ENCODE measurements around the gene KRTAP10-10. TPM values are rescaled to one million over a fixed set of nuclear protein-coding genes. Genes with fewer than 3 reads are reported as not detected.

The KRTAP10-10 gene
- total and polyA plus RNA-seq, 2 experiments from 2014 or later: not detected

DNA sequence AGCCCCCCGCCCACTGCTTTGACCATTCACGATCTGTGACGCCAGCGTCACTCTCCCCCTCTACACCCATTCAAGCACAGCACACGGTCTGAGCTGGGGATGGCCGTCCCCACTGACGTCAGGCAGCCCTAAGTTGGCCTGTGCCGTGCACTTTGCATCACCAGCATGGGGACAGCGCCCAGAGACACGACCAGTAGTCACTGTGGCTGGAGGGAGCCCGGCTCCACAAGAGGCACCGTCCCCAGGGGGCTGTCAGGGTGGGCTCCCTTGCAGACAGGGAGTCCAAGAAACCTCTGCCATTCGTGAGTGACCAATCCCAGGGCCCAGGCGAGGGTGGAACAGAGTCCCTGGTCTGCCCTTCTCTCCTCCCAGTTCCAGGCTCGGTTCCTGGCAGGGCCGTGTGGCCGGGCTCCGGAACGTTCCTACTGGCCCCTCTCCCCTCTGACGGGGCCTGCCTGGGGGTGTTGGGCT is 23.0 kb upstream of the KRTAP10-10 start:
- Histone ChIP-seq H3K79me2 (no peaks in the 10 kb centered on the region), H3K27me3 (no peaks in the 10 kb centered on the region), H3K9me3 (ENCODE audit: low read depth) (no peaks in the 10 kb centered on the region), H3K27ac (no peak overlapping the region), H3K4me1 (ENCODE audit: insufficient read depth) (no peaks in the 10 kb centered on the region), H2AFZ (no peak overlapping the region), H4K20me1 (ENCODE audit: insufficient read depth, poor library complexity, severe bottlenecking) (no peaks in the 10 kb centered on the region), H3K4me3 (no peak overlapping the region), H3K36me3 (replicated peaks; ENCODE audit: insufficient read depth, low read depth) (no peaks in the 10 kb centered on the region), H3K9me2 (replicated peaks; ENCODE audit: insufficient read depth) (no peaks in the 10 kb centered on the region), H3K4me2 (no peak overlapping the region)
- DNase-seq (ENCODE audit: low spot score): no peak
- TF ChIP-seq, protein P1, sequence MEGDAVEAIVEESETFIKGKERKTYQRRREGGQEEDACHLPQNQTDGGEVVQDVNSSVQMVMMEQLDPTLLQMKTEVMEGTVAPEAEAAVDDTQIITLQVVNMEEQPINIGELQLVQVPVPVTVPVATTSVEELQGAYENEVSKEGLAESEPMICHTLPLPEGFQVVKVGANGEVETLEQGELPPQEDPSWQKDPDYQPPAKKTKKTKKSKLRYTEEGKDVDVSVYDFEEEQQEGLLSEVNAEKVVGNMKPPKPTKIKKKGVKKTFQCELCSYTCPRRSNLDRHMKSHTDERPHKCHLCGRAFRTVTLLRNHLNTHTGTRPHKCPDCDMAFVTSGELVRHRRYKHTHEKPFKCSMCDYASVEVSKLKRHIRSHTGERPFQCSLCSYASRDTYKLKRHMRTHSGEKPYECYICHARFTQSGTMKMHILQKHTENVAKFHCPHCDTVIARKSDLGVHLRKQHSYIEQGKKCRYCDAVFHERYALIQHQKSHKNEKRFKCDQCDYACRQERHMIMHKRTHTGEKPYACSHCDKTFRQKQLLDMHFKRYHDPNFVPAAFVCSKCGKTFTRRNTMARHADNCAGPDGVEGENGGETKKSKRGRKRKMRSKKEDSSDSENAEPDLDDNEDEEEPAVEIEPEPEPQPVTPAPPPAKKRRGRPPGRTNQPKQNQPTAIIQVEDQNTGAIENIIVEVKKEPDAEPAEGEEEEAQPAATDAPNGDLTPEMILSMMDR (IDR thresholded peaks at IDR 0.05; ENCODE audit: poor library complexity): no peak
- no peak for TF ChIP-seq EZH2phosphoT487 (IDR thresholded peaks at IDR 0.05; ENCODE audit: low read depth, severe bottlenecking, unreplicated experiment)
- no peak for TF ChIP-seq EZH2 (IDR thresholded peaks at IDR 0.05; ENCODE audit: borderline replicate concordance)
- 91% methylated on average over 20 of the region's 20 CpGs for whole genome bisulfite sequencing (ENCODE audit: low lambda C conversion rate, missing lambda C conversion rate)

DNA sequence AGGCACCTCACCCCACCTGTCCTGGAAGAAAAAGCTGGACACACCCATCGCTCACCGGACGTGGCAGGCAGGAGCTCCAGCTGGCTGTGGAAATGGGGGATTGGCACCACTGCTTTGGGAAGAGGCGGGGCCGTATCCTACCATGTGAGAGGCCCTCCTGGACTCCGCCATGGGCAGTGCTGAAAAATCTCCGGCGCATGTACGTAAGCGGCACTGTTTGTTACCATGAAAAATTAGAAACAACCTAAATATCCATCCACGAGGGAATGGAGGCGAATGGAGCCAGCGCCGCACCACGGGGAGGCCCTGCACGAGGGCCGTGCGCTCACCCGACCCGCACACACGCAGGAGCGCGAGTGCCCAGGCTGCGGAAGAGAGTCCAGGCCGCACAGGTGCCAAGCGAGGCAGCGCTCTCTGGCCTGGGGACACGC is 22.2 kb upstream of the KRTAP10-10 start:
- Histone ChIP-seq H4K20me1 (ENCODE audit: insufficient read depth, poor library complexity, severe bottlenecking) (no peaks in the 10 kb centered on the region), H3K4me2 (no peak overlapping the region), H3K36me3 (replicated peaks; ENCODE audit: insufficient read depth, low read depth) (no peaks in the 10 kb centered on the region), H3K9me3 (ENCODE audit: low read depth) (no peaks in the 10 kb centered on the region), H3K4me1 (ENCODE audit: insufficient read depth) (no peaks in the 10 kb centered on the region), H3K27me3 (no peaks in the 10 kb centered on the region), H3K9me2 (replicated peaks; ENCODE audit: insufficient read depth) (no peaks in the 10 kb centered on the region), H3K27ac (no peak overlapping the region), H3K79me2 (no peaks in the 10 kb centered on the region), H2AFZ (no peak overlapping the region), H3K4me3 (no peak overlapping the region)
- TF ChIP-seq EZH2phosphoT487 (IDR thresholded peaks at IDR 0.05; ENCODE audit: low read depth, severe bottlenecking, unreplicated experiment): no peak
- TF ChIP-seq, protein P1 (IDR thresholded peaks at IDR 0.05; ENCODE audit: poor library complexity): no peak
- no peak for TF ChIP-seq EZH2 (IDR thresholded peaks at IDR 0.05; ENCODE audit: borderline replicate concordance)
- DNase-seq (ENCODE audit: low spot score): no peak
- WGBS (ENCODE audit: low lambda C conversion rate, missing lambda C conversion rate): 94% methylated on average over 28 of the region's 28 CpGs

DNA sequence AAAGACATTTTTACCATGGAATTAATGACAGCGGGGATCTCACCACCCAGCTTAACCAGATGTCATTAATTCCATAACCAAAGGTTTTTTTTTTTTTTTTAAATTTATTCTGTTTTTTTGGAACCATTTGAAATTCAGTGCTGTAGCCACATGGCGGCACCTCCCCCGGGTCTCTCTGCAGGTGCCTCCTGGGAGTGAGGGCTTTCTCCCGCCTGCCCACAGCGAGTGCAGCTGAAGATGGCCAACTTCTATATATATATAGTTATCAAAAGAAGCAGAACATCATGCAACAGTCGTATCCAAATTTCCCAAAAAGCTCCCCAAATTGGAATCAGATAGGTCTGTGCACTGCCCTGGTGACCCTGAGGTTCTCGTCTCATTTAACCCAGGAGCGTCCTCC is 21.7 kb upstream of the KRTAP10-10 start:
- Histone ChIP-seq H3K36me3 (replicated peaks; ENCODE audit: insufficient read depth, low read depth) (no peaks in the 10 kb centered on the region), H2AFZ (no peak overlapping the region), H3K4me2 (no peak overlapping the region), H4K20me1 (ENCODE audit: insufficient read depth, poor library complexity, severe bottlenecking) (no peaks in the 10 kb centered on the region), H3K27ac (no peak overlapping the region), H3K9me3 (ENCODE audit: low read depth) (no peaks in the 10 kb centered on the region), H3K27me3 (no peaks in the 10 kb centered on the region), H3K9me2 (replicated peaks; ENCODE audit: insufficient read depth) (no peaks in the 10 kb centered on the region), H3K4me1 (ENCODE audit: insufficient read depth) (no peaks in the 10 kb centered on the region), H3K79me2 (no peaks in the 10 kb centered on the region), H3K4me3 (no peak overlapping the region)
- no peak for DNase-seq (ENCODE audit: low spot score)
- no peak for TF ChIP-seq EZH2 (IDR thresholded peaks at IDR 0.05; ENCODE audit: borderline replicate concordance)
- 87% methylated on average over 8 of the region's 8 CpGs for WGBS (ENCODE audit: low lambda C conversion rate, missing lambda C conversion rate)

DNA sequence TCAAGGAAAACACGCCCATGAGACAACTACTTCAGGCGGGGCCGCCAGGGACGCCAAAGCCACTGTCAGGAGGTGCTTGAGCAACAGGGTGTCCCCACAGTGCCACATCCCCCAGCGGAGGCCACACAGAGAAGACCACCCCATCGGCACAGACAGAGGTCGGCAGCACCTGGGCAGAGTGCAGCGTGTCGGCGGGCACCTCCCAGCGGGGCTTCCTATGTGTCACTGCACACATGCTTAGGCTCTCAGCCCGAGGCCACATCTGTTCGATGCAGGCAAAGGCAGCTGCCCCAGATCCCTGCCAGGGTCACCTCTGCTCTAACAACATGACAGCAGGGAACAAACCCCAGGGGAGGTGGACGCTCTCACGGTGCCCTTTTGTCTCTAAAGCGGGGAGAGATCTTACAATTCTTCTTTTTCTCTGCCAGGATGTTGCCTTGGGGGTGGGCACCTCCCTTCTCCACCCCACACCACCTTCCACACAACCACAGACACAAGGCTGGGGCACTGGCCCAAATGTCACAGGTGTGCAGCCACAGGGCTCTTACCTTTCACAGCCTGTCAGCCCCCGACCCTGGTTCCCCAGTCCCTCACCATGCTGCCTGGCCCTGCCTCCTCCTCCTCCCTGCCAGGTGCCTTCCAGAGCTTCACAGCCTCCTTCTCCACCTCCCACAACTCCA is 21.1 kb upstream of the KRTAP10-10 start:
- no peaks in the 10 kb centered on the region for H3K36me3 ChIP-seq (replicated peaks; ENCODE audit: insufficient read depth, low read depth)
- H4K20me1 ChIP-seq (ENCODE audit: insufficient read depth, poor library complexity, severe bottlenecking): no peaks in the 10 kb centered on the region
- no peak for TF ChIP-seq EZH2 (IDR thresholded peaks at IDR 0.05; ENCODE audit: borderline replicate concordance)
- TF ChIP-seq, protein P1 (IDR thresholded peaks at IDR 0.05; ENCODE audit: poor library complexity): no peak
- no peak for TF ChIP-seq EZH2phosphoT487 (IDR thresholded peaks at IDR 0.05; ENCODE audit: low read depth, severe bottlenecking, unreplicated experiment)
- no peaks in the 10 kb centered on the region for H3K4me1 ChIP-seq (ENCODE audit: insufficient read depth)
- no peaks in the 10 kb centered on the region for H3K9me2 ChIP-seq (replicated peaks; ENCODE audit: insufficient read depth)
- no peak overlapping the region for H3K4me2 ChIP-seq
- no peaks in the 10 kb centered on the region for H3K27me3 ChIP-seq
- H3K79me2 ChIP-seq: no peaks in the 10 kb centered on the region
- H3K4me3 ChIP-seq: no peak overlapping the region
- H3K9me3 ChIP-seq (ENCODE audit: low read depth): no peaks in the 10 kb centered on the region
- no peak for DNase-seq (ENCODE audit: low spot score)
- H2AFZ ChIP-seq: no peak overlapping the region
- 89% methylated on average over 17 of the region's 17 CpGs for WGBS (ENCODE audit: low lambda C conversion rate, missing lambda C conversion rate)
- H3K27ac ChIP-seq: no peak overlapping the region

All from hepatocyte (in vitro differentiated cells).